GM10248 (cell line): ENCODE data around the gene AMBN.

Experiments used
- CTCF ChIA-PET: fragments of 300-600 bp; sonication (Branson Sonifier 250); formaldehyde crosslinking; extraction: SDS; loops from one replicate; lab custom pipeline; 2021; ENCODE audit warnings: antibody characterized with exemption; lab: Yijun Ruan, JAX
- POLR2A ChIA-PET: fragments of 350-650 bp; sonication (Branson Sonifier 250); formaldehyde crosslinking; extraction: SDS; loops from one replicate; lab custom pipeline; 2020; ENCODE audit warnings: antibody characterized with exemption; lab: Yijun Ruan, JAX
- DNase-seq: peaks from one replicate; pipeline ENCODE4 v3.0.0; 2012; ENCODE audit errors: extremely low spot score
- TF ChIP-seq, protein P1 (sequence below): IDR thresholded peaks from 2 replicates; pipeline ENCODE4 v1.5.1; 2012; ENCODE audit warnings: mild to moderate bottlenecking, low read depth; ENCODE audit errors: extremely low read depth, missing control alignments, control extremely low read depth

Gene AMBN

DNA sequence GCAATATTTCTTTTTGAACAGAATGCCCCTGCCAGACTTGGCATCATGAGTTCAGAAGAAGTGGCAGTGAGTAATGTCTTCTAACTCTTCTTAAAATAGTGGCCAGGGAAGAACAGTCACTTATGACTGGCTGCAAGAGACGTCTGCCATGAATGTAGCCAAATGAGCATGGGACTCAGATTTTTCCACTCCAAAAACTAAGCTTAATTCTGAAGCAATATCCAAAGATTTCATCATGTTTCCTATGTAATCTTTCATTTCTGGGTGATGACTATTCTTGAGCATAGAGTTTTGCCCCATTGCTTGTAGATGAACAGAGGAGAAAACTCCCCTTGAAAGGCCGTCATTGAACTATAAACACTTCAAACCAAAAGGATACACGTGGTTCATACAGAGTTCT, 11.8 kb downstream of the AMBN start:
- ChIA-PET POLR2A (no interaction called here), CTCF (interaction anchor here (3.3 kb wide), 1 partner anchor 13 kb away, joined by 18 read pairs; no protein-coding TSS in a partner anchor)
- TF ChIP-seq, protein P1, sequence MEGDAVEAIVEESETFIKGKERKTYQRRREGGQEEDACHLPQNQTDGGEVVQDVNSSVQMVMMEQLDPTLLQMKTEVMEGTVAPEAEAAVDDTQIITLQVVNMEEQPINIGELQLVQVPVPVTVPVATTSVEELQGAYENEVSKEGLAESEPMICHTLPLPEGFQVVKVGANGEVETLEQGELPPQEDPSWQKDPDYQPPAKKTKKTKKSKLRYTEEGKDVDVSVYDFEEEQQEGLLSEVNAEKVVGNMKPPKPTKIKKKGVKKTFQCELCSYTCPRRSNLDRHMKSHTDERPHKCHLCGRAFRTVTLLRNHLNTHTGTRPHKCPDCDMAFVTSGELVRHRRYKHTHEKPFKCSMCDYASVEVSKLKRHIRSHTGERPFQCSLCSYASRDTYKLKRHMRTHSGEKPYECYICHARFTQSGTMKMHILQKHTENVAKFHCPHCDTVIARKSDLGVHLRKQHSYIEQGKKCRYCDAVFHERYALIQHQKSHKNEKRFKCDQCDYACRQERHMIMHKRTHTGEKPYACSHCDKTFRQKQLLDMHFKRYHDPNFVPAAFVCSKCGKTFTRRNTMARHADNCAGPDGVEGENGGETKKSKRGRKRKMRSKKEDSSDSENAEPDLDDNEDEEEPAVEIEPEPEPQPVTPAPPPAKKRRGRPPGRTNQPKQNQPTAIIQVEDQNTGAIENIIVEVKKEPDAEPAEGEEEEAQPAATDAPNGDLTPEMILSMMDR: no peak
- DNase-seq: no peak

DNA sequence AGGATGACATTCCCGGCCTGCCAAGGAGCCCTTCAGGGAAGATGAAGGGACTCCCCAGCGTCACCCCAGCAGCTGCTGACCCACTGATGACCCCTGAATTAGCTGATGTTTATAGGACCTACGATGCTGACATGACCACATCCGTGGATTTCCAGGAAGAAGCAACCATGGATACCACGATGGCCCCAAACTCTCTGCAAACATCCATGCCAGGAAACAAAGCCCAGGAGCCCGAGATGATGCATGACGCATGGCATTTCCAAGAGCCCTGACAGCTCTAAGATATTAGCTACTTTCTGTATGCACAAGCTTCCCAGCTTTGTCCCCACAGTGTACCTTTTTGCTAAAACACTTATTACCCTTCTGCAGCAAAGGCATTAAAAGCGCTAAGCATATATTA, 14.4 kb downstream of the AMBN start:
- DNase-seq: no peak
- CTCF ChIA-PET: interaction anchor here (1.0 to 2.2 kb wide), 4 partner anchors 10 to 50 kb away, joined by 3 to 13 read pairs (median 7); no protein-coding TSS in a partner anchor
- POLR2A ChIA-PET: no interaction called here
- TF ChIP-seq, protein P1: no peak

DNA sequence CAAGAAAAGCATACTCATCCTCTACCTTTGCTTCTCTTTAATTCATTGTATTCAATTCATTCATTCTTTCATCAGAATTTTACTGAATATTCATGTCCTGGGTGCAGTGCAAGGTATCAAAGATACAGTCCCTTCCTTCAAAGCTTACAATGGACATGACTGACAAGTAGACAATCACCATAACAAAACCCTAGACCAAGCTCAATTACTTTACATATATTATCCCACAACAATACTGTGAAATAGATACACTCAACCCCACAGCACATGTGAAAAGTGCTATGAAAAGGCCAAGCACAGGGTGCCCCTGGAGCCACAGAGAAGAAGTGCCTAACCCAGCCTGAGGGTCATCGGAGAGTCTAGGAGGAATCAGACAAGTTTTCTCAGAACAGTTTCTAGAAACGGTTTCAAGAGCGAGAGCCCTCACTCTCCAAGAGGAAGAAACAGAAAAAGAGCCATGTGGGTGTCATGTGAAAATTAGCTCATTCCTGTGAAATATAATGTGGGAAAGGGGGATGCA, 15.3 kb downstream of the AMBN start:
- ChIA-PET POLR2A (no interaction called here), CTCF (interaction anchor here (0.9 to 2.2 kb wide), 5 partner anchors 9 to 1107 kb away, joined by 3 to 13 read pairs (median 3); no protein-coding TSS in a partner anchor)
- no peak for DNase-seq
- TF ChIP-seq, protein P1: no peak

DNA sequence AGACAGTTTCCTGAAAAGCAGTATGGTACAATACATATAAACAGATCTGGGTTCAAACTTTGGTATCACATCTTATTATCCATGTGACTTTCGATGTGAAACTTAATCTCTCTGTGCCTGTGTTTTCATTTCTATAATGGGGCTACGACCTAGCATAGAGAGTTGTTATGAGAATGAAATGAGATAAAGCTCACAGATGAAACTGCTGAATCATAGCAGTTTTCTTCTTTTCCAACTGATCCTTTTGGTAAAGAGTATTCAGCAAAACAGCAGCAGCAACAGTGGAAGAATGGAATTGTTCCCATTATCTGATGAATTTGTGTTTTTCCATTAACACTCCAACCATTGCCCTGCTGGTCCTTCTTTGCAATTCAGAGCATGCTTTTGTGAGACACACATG, 16.3 kb downstream of the AMBN start:
- TF ChIP-seq, protein P1: no peak
- ChIA-PET CTCF (no interaction called here), POLR2A (no interaction called here)
- DNase-seq: no peak

DNA sequence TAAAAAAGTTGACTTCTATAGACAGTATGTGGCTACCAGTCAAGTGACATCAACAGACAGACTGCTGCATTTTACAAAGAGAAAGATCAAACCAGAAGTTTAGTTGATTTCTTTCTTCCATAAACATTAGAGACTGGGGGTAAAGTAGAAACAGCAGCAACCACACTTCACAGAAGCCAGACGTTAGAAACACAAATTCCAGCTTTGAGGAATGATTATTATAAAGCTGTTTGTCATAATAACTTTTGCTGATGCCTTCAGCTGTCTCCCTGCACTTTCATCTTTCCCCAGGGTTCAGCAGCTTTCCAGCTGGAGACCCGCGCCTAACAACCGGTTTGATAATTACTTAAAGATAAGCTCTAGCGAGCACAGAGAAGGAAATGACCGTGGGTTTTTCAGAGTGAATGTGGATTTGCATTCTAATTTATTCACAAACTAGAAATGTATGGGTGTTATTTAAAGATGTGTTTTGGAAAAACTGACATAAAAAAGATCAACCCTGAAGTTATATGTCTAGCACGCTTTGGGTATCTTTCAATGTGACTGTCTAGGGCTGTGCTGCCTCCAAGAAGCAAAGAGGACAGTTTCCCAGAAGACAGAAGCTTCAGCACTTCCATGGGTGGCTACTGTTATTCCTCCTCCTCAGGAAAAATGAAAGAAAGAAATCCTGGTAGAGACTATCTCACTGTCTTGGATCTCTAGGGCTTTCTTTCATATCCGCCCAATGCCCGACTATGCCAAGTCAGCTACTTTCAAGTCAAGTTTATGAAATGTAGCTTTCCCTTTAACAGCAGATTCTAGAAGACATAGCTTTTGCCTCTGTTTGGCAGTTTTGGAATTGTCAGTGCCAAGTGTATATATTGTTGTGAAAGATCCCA, 21.5 kb downstream of the AMBN start:
- TF ChIP-seq, protein P1: no peak
- ChIA-PET CTCF (interaction anchor here (0.7 to 3.2 kb wide), 8 partner anchors 11 to 731 kb away, joined by 3 to 20 read pairs (median 4); partner anchors contain the start of gene ENAM), POLR2A (no interaction called here)
- no peak for DNase-seq

DNA sequence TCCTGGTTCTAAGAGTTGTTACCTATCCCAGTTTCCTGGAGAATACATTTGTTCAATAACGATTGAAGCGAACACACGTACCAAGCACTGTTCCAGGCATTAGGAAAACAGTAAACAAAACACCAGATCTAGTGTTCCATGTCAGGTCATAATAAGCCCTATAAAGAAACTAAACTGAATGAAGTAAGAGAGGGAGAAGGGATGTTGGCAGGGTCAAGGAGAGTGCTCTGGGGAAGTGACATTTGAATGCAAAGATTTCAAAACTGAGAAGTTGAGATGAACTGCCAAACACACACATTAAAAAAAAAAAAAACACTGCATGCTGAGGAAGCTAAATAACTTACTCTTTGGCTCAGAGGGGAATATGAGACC, 22.1 kb downstream of the AMBN start:
- DNase-seq: no peak
- TF ChIP-seq, protein P1: no peak
- POLR2A ChIA-PET: no interaction called here
- CTCF ChIA-PET: interaction anchor here (0.8 to 3.2 kb wide), 8 partner anchors 12 to 730 kb away, joined by 3 to 20 read pairs (median 4); partner anchors contain the start of gene ENAM
